CD4-positive, alpha-beta T cell treated with Interleukin-6 for 4 hours (primary cell): ENCODE results near the gene TPI1.
"Not testable (repeated sequence)": the region's sequence is repeated elsewhere in the genome, so short reads cannot be mapped to it uniquely, and the experiment has no call there.

Experiments used
- DNase-seq: peaks from one replicate; pipeline ENCODE4 v3.0.0-alpha.2; 2020; ENCODE audit warnings: mixed read lengths

TPI1 gene

GRCh38 chr12:6869049-6870021 lies 2.0 kb downstream of the TPI1 start:
- DNase-seq = peak; percentile 88

- DNase-seq = not testable (repeated sequence)
Measured at GRCh38 chr12:6870304-6870703, 3.0 kb downstream of the TPI1 start.

- peak; percentile 47 for DNase-seq
Measured at GRCh38 chr12:6871052-6871957, 4.0 kb downstream of the TPI1 start.

DNA sequence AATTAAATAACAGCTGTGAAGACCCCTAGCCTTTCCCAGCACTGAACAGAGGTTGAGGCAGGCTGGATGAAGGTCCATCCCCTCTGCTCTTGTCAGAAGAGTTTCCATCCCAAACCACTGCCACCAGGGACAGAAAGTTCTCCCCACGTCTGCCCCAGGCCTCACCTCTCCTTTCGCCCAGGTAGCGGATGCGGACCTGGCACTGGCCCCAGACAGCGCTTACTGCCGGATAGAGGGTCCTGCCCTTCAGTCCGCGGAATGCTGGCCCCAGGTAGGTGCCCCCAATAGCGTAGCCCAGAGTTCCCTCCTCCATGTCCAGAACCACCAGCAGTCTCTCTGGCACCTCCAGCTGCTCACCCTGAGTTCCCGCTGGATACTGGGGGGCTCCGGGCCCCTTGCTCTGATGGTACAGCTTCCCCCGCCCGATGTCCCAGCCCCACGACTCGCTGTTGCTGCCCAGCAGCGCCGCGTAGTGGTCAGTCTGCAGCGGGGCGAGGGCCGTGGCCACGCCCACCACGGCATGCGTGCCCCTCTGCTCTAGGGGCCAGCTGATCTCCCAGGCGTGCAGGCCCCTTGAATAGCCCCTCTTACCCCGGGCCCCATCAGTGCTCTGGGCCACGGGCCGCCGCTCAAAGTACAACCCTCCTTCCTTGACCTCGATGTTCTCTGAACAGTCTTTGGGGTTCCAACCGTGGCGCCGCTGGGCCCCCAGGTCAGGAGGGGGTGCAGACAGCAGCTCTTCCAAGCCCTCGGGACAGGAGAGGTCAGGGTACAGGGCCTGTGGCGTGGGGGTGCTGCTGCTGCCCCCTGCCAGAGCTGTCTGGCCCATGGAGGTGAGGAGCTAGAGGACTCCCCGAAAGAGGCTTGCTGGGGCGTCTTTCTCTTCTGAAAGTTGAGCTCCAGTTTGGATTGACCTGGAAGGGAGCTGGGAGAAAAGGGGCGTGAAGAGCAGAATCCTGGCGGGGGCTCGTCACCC lies 5.0 kb downstream of the TPI1 start:
- peak; percentile 88 for DNase-seq

DNA sequence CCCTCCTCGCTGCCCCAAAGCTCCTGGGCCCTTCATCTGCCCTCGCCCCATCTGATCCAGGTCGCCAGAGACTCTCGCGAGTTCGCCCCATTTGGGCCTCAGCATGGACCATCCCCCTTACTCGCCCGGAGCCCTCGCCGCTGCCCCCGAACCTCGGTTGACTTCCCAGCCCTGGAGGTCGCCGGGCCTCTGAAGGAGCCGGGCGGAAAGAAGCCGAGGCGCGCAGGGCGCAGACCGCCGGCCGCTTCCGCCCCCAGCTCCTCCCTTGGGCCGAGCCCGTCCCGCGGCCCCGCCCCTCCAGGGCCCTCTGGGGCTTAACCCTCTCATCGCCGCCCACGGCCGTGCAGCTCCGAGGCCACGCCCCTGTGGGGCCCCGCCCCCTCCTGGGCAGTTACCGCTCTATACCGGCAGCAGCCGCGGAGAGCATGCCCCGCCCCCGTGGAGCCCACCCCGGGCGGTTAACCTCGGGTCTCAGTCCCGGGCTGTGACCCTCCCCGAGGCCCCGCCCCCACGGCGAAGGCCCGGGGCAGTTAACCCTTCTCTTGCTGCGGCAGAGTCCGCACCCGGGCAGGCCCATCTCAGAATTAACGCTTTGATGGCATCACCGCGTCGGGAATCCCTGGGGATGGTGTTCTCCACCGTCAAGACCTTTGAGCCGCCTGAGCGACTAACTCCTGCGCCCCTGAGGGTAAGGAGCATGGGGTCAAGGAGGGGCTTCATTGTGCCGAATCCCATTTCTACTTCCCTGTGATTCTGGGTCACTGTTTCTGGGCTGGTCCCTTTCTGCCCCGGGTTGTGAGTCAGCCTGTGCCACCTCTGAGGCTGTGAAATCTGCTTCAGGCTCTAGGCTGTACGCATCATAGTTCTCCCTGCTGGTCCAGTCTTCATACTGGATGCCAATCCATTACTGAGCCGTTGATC lies 6.0 kb downstream of the TPI1 start, which contains the start of gene SPSB2:
TSS of gene SPSB2 (minus strand) at position 210 of the 921 bp plus-strand sequence. CDS start 402 bp downstream, outside the sequence.
- peak; percentile 100 for DNase-seq

- DNase-seq = not testable (repeated sequence)
Measured at GRCh38 chr12:6874015-6874368, 6.7 kb downstream of the TPI1 start.

DNA sequence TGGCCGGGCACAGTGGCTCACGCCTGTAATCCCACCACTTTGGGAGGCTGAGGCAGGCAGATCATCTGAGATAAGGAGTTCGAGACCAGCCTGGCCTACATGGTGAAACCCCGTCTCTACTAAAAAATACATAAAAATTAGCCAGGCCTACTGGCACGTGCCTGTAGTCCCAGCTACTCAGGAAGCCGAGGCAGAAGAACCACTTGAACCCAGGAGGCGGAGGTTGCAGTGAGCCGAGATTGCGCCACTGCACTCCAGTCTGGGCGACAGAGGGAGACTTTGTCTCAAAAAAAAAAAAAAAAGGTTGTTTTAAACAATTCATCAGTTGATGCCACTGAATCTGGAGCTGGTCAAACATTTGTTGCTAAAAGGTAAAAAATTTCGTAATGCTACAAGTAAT lies 12.5 kb downstream of the TPI1 start:
- not testable (repeated sequence) for DNase-seq

DNA sequence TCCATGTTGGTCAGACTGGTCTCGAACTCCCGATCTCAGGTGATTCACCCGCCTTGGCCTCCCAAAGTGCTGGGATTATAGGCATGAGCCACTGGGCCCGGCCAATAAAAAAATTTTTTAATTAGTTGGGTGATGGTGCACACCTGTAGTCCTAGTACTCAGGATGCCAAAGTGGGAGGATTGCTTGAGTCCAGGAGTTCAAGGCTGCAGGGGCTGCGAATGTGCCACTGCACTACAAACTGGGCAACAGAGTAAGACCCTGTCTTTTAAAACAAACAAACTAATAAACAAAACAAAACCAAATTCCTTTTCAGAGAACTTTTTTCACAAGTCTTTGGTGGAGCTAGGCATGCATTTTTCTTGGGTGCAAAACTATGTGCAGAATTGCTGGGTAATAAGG lies 15.9 kb downstream of the TPI1 start:
- DNase-seq = no peak

DNA sequence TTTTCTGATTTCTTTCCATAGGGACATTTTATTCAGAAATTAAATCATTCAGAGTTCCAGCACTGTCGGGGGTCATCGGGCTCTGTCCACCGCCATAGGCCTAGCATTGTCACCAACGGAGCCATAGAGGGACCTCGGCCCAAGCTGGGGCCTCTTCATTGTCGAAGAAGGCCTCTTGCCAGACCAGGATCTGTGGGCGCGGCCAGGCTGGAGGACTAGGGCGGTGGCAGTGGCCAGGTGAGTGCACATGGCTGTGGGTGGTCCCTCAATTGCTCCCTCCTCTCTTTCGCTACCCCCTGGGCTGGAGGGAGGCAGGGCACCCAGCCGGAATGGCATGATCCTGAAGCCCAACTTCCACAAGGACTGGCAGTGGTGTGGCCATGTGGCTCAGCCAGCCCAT lies 16.4 kb downstream of the TPI1 start:
- no peak for DNase-seq

DNA sequence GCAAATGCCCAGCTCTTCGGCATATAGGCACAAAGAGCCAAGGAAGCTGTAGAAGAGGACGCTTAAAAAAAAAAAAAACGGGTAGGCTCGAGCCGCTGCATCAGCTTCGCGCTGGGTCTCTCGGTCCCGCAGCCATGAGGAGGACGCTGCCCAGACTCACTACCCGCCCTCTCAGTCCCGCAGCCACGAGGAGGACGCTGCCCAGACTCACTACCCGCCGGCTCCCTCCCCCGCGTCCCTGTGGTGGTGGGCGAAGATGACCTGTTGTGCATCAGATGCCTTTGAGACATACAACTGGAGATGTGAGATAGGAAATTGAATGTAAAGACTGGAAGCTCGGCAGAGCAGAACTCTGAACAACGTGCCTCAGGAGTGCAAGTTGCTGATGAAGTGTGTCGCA lies 17.2 kb downstream of the TPI1 start:
- DNase-seq = no peak

DNA sequence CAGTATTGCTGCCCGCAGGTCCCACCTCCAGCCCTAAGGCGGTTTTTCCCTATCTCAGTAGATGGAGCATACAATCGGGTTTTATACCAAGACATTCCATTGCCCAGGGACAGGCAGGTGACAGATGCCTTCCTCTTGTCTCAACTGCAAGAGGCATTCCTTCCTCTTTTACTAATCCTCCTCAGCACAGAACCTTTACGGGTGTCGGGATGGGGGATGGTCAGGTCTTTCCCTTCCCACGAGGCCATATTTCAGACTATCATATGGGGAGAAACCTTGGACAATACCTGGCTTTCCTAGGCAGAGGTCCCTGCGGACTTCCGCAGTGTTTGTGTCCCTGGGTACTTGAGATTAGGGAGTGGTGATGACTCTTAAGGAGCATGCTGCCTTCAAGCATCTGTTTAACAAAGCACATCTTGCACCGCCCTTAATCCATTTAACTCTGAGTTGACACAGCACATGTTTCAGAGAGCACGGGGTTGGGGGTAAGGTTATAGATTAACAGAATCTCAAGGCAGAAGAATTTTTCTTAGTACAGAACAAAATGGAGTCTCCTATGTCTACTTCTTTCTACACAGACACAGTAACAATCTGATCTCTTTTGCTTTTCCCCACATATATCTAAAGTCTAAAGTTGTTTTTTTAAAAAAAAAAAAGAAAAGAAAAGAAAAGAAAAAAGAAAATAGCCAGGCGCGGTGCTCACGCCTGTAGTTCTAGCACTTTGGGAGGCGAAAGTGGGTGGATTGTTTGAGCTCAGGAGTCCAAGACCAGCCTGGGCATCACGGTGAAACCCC lies 19.1 kb downstream of the TPI1 start:
- DNase-seq = not testable (repeated sequence)

DNA sequence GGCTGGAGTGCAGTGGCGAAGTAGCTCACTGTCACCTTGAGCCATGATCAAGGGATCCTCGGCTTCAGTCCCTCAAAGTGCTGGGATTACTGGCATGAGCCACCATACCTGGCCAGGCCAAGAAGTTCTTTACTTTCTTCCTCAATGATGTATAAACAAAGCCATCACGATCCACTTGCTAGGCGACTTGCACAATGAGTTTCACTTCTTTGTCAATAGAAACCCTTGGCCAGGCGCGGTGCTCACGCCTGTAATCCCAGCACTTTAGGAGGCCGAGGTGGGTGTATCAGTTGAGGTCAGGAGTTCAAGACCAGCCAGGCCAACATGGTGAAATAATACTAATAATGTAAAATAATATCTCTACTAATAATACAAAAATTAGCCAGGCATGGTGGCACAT lies 20.1 kb downstream of the TPI1 start:
- no peak for DNase-seq

DNA sequence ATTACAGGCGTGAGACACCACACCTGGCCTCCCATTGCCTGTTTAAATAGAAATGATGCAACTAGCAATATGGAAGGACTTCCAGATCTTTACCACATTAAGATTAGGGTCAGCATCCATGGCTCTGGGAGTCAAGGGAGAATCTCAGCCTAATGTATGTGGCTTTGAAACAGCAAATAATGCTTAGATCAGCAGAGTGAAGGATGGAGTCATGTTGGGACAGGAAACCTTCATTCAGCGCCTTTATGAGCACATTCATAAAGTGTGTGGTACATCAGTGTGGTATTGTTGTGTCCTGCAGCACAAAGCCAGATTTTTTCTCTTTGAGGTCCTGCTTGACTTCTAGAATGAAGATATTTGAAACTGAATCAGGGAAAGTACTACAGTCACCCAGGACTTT lies 21.0 kb downstream of the TPI1 start:
- no peak for DNase-seq

DNA sequence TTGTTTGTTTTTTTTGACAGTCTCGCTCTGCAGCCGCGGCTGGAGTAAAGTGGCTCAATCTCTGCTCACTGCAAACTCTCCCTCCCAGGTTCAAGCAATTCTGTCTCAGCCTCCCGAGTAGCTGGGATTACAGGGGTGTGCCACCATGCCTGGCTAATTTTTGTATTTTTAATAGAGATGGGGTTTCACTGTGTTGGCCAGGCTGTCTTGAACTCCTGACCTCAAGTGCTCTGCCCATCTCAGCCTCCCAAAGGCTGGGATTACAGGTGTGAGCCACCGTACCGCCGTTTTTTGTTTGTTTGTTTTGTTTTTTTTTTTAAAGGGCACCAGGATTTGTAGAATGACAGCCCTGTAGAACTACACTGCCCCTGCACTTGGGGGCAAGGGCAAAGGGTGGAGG lies 21.5 kb downstream of the TPI1 start:
- DNase-seq = not testable (repeated sequence)

- not testable (repeated sequence) for DNase-seq
Measured at GRCh38 chr12:6889775-6890573, 22.6 kb downstream of the TPI1 start.

DNA sequence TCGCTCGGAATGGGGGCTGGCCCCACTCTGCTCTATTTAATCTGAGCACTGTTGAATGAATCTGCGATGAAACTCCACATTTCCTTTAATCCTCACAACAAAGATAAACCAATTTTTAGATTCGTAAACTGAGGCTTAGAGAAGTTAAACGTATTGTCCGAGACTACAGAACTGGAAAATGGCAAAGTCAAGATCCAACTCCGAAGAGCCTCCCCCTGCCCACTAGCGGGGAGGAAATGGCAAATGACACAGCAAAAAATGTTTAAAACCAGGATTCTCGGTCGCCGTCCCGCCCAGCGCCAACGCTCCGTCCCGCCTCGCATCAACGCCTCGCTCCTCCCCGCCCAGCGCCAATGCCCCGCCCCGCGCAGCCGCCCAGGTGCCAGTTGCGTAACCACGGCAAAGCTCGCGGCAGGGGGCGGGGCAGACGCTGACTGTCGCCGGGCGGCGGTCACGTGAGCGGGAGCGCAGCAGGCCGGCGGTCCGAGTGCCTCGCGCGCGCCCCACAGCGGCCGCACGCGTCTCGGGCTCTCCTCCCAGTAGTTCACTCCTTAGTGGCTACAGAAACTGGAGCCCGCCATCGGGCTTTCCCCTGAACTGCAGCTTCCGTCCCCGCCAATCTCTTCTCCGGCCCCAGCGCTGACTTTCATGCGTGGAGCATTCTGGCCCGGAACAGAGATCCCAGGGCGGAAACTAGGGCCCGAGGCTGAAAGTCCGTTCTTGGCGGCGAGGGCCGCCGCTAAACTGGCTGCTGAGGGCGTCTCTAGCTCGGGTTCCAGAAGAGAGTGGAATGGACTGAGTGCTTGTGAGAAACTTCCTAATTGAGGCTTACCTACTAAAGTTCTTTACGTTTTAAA lies 23.7 kb downstream of the TPI1 start:
- peak; percentile 100 for DNase-seq

DNA sequence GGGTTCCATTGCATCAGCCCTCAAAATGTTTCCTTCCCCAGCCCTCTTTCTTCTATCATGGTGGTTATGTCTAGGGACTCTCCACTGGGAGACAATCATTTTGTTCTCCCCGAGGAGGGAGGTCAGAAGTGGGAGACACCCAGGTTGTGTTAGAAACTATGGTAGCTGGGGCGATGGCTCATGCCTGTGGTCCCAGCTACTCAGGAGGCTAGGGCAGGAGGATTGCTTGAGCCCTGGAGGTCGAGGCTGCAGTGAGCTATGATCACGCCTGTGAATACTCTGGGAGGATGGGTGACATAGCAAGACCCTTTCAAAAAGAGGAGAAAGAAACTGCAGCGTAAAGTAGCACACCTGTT lies 24.3 kb downstream of the TPI1 start:
- DNase-seq = no peak

DNA sequence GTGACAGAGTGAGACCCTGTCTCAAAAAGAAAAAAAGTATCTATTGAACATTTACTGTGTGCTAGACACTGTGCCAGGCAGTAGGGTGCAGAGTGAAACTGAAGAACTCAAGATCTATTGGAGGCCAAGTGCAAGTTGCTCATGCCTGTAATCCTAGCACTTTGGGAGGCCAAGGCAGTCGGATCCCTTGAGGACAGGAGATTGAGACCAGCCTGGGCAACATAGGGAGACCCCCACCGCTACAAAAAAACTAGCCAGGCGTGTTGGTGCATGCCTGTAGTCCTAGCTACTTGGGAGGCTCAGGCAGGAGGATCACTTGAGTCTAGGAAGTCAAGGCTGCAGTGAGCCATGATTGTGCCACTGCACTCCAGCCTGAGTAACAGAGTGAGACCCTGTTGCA lies 25.4 kb downstream of the TPI1 start:
- not testable (repeated sequence) for DNase-seq
